OCI-LY1 (cell line): ENCODE measurements around the gene FANCD2OS.
"Not testable (repeated sequence)": the region's sequence is repeated elsewhere in the genome, so short reads cannot be mapped to it uniquely, and the experiment has no call there.

Experiments
- CTCF ChIP-seq: fragments of 200-600 bp; sonication (generic), shearing (Covaris generic); IDR thresholded peaks from 2 replicates; pipeline ENCODE4 v1.5.1; 2017; ENCODE audit warnings: mild to moderate bottlenecking, antibody characterized with exemption, low read length, moderate library complexity, mixed read lengths
- EZH2 ChIP-seq: fragments of 200-600 bp; sonication (generic), shearing (Covaris generic); IDR thresholded peaks from 2 replicates; pipeline ENCODE4 v1.8.0; 2017; ENCODE audit warnings: borderline replicate concordance, mixed run types, mild to moderate bottlenecking, antibody characterized with exemption, low read length, moderate library complexity, mixed read lengths

DNA sequence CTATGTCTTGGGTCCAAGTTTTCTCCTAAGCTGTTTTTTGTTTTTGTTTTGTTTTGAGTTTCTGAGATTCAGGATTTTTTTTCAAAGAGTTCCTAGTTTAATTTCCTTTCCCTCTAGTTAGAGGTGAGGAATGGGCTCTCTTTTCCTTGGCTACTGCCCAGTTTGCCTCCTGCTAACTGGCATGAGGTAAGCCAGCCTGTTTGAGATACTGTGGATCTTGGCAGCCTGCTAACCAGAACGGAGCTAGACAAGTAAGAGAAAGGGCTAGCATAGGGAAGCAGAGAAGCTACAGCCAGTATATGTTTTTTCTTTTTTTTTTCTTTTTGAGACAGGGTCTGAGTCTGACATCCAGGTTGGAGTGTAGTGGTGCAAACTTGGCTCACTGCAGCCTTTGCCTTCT lies 17.3 kb downstream of the FANCD2OS start:
- TF ChIP-seq CTCF, EZH2: not testable (repeated sequence)
